Smooth muscle cell (in vitro differentiated cells): Measurements from ENCODE around the gene ARHGAP19. TPM values are rescaled to one million over a fixed set of nuclear protein-coding genes. Genes with fewer than 3 reads are reported as not detected.
A peak's percentile ranks its signal among the peaks of the same experiment; 100 is the strongest.

Experiments used
- DNase-seq: peaks from one replicate; lab custom pipeline; 2025; ENCODE audit not compliant: unreplicated experiment; lab: John Stamatoyannopoulos, UW
- H2AFZ ChIP-seq: fragments of 200-600 bp; sonication (generic); 2 replicates; pipeline ENCODE4 v1.6.0; 2016; ENCODE audit warnings: antibody characterized with exemption, low read depth, mild to moderate bottlenecking
- H3F3A ChIP-seq: fragments of 200-600 bp; sonication (generic); 2 replicates; pipeline ENCODE4 v1.6.0; 2017; ENCODE audit warnings: antibody characterized with exemption, low read depth
- H3K27ac ChIP-seq: fragments of 200-600 bp; sonication (generic); 2 replicates; pipeline ENCODE4 v1.5.1; 2016; ENCODE audit warnings: low read depth, mild to moderate bottlenecking
- H3K27me3 ChIP-seq: fragments of 200-600 bp; sonication (generic); 2 replicates; pipeline ENCODE4 v1.6.1; 2016; ENCODE audit warnings: low read depth, mild to moderate bottlenecking
- H3K36me3 ChIP-seq: fragments of 200-600 bp; sonication (generic); 2 replicates; pipeline ENCODE4 v1.5.1; 2016; ENCODE audit warnings: low read depth
- H3K4me1 ChIP-seq: fragments of 200-600 bp; sonication (generic); 2 replicates; pipeline ENCODE4 v1.5.1; 2016; ENCODE audit warnings: low read depth
- H3K4me2 ChIP-seq: fragments of 200-600 bp; sonication (generic); 2 replicates; pipeline ENCODE4 v1.6.0; 2016; ENCODE audit warnings: mild to moderate bottlenecking
- H3K4me3 ChIP-seq: fragments of 200-600 bp; sonication (generic); 2 replicates; pipeline ENCODE4 v1.5.1; 2016; ENCODE audit warnings: mild to moderate bottlenecking
- H3K79me2 ChIP-seq: fragments of 200-600 bp; sonication (generic); 2 replicates; pipeline ENCODE4 v1.6.0; 2016; ENCODE audit warnings: low read depth, mild to moderate bottlenecking
- H3K9ac ChIP-seq: fragments of 200-600 bp; sonication (generic); 2 replicates; pipeline ENCODE4 v1.6.0; 2016; ENCODE audit warnings: low read depth
- H3K9me3 ChIP-seq: fragments of 200-600 bp; sonication (generic); replicated peaks from 2 replicates; pipeline ENCODE4 v1.5.1; 2016; ENCODE audit warnings: low read depth
- H4K20me1 ChIP-seq: fragments of 200-600 bp; sonication (generic); 2 replicates; pipeline ENCODE4 v1.6.0; 2016; ENCODE audit warnings: low read depth
- CTCF ChIP-seq: fragments of 200-600 bp; sonication (generic); IDR thresholded peaks from 2 replicates; pipeline ENCODE4 v1.5.1; 2017; ENCODE audit warnings: borderline replicate concordance, mild to moderate bottlenecking, antibody characterized with exemption; ENCODE audit not compliant: insufficient read depth, poor library complexity, severe bottlenecking
- WGBS: methylation state at CpG from one replicate; pipeline ENCODE4 v1.1.7; 2016; ENCODE audit warnings: low lambda C conversion rate; 5-methylcytosine and 5-hydroxymethylcytosine counted together
- polyA plus RNA-seq: library from polyadenylated mRNA; unstranded; fragments of >200 nt; fragmentation: Nextera tagmentation; extraction: Ambion mirVana; gene quantifications from 2 replicates; pipeline ENCODE4 v1.2.1, GENCODE V29; 2016
- total RNA-seq: library from RNA; depleted of rRNA; stranded (reverse); fragments of >200 nt; gene quantifications from 2 replicates; pipeline ENCODE4 v1.2.3, GENCODE V29; 2014

Gene ARHGAP19
- total and polyA plus RNA-seq, 2 experiments from 2014 or later: 3.5 to 20.5 TPM

GRCh38 chr10:97279121-97279815 is 13.2 kb downstream of the ARHGAP19 start:
- no peak for DNase-seq
- Histone ChIP-seq H3K9ac (no peak overlapping the region), H3K9me3 (no peaks in the 10 kb centered on the region), H3K4me3 (no peak overlapping the region), H3K27me3 (no peaks in the 10 kb centered on the region), H3K27ac (peak overlapping the region; percentile 3), H3K79me2 (peaks cover 19% of the 10 kb centered on the region), H3F3A (no peaks in the 10 kb centered on the region), H2AFZ (no peak overlapping the region), H4K20me1 (peaks cover 5% of the 10 kb centered on the region), H3K4me2 (no peak overlapping the region), H3K36me3 (no peaks in the 10 kb centered on the region), H3K4me1 (no peaks in the 10 kb centered on the region)
- TF ChIP-seq CTCF: no peak
- WGBS: 82% methylated on average over 9 of the region's 9 CpGs

- Histone ChIP-seq H3K36me3 (no peaks in the 10 kb centered on the region), H3K79me2 (peaks cover 23% of the 10 kb centered on the region), H3K27ac (peak overlapping the region; percentile 3), H3K4me3 (no peak overlapping the region), H3K27me3 (no peaks in the 10 kb centered on the region), H3K4me1 (no peaks in the 10 kb centered on the region), H3K9ac (no peak overlapping the region), H3F3A (no peaks in the 10 kb centered on the region), H4K20me1 (peaks cover 5% of the 10 kb centered on the region), H3K4me2 (no peak overlapping the region), H2AFZ (no peak overlapping the region), H3K9me3 (no peaks in the 10 kb centered on the region)
- no peak for DNase-seq
- peak; percentile 55 for TF ChIP-seq CTCF
These were observed 13.9 kb downstream of the ARHGAP19 start for GRCh38 chr10:97278491-97278989.

GRCh38 chr10:97277551-97277950 is 14.9 kb downstream of the ARHGAP19 start:
- Histone ChIP-seq H3K27ac (no peak overlapping the region), H3K27me3 (no peaks in the 10 kb centered on the region), H4K20me1 (peaks cover 5% of the 10 kb centered on the region), H3K4me2 (no peak overlapping the region), H2AFZ (no peak overlapping the region), H3K79me2 (peaks cover 23% of the 10 kb centered on the region), H3K4me1 (no peaks in the 10 kb centered on the region), H3K4me3 (no peak overlapping the region), H3F3A (no peaks in the 10 kb centered on the region), H3K9ac (no peak overlapping the region), H3K36me3 (no peaks in the 10 kb centered on the region), H3K9me3 (no peaks in the 10 kb centered on the region)
- no peak for DNase-seq
- 85% methylated on average over 1 of the region's 1 CpG for WGBS
- no peak for TF ChIP-seq CTCF

- Histone ChIP-seq H3K9me3 (no peaks in the 10 kb centered on the region), H4K20me1 (peaks cover 5% of the 10 kb centered on the region), H3K4me1 (no peaks in the 10 kb centered on the region), H3F3A (no peaks in the 10 kb centered on the region), H3K4me2 (no peak overlapping the region), H3K79me2 (peaks cover 14% of the 10 kb centered on the region), H3K27me3 (no peaks in the 10 kb centered on the region), H3K27ac (no peak overlapping the region), H3K4me3 (no peak overlapping the region), H3K36me3 (no peaks in the 10 kb centered on the region), H3K9ac (no peak overlapping the region), H2AFZ (no peak overlapping the region)
- no peak for TF ChIP-seq CTCF
- 91% methylated on average over 3 of the region's 9 CpGs for WGBS
- no peak for DNase-seq
These were observed 17.6 kb downstream of the ARHGAP19 start for GRCh38 chr10:97274828-97275227.
